ENCODE measurements around the gene FERMT1.
"Not testable (repeated sequence)": the region's sequence is repeated elsewhere in the genome, so short reads cannot be mapped to it uniquely, and the experiment has no call there.

FERMT1 gene

DNA sequence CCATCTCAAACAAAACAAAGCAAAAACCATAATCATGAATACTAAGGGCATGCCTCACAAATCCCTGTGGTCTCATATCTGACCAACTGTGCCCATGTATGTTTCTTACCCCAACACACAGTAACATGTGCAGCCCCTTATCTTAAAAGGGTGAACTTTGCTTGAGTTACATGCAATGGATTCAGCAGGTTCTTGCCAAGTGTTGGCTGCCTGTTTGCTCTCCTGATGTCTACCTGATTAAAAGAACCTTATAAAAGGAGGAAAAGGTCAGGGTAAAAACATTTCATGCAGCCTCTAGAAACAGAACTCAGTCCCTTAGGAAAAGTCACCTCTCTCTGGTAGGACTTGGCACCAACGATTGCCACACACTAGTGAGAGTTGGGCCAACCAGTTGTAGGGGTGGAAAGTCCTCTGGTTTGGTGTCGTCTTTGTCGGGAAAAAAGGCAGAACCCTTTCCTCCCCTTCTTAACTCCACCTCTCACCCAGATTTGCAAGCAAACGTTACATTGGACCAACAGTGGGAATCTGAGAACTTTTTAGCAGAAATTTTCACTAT is 55.0 kb downstream of the FERMT1 start:
- no peak for DNase-seq

DNA sequence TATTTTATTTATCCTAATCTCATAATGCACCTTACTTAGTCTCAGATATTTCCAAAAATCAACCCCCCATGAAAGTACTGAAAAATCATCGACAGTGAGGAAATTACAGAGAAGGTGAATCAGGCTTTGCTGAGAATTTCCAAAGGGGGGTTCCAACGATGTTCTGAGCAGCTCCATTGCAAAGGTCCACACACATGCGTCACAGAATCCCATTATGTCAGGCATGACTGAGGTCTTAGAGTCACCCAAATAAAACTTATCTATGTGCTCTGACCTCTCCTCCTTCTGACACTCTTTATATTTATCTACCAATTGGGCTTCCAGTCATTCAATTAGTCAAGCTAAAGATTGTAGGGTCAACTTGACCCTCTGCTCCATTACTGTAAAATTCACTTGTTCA is 56.2 kb downstream of the FERMT1 start:
- DNase-seq, result no peak

DNA sequence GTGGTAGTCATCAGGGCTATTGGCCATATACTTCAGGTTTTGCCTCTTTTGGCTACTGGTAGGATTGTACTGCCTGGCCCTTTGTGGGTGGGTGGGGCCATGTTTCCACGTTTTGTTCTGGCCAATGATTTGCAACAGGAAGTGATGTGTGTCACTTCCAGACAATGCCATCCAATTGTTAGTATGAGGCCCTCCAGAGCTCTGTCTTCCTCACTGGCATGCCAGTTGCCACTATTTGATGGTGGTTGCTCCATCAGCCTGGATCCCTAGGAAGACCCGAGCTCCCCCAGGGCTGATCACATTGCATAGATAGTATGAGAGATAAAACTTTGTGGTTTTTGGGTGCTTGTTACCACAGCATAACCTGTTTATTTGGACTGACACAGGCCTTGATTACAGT is 61.3 kb downstream of the FERMT1 start:
- DNase-seq, result no peak

DNA sequence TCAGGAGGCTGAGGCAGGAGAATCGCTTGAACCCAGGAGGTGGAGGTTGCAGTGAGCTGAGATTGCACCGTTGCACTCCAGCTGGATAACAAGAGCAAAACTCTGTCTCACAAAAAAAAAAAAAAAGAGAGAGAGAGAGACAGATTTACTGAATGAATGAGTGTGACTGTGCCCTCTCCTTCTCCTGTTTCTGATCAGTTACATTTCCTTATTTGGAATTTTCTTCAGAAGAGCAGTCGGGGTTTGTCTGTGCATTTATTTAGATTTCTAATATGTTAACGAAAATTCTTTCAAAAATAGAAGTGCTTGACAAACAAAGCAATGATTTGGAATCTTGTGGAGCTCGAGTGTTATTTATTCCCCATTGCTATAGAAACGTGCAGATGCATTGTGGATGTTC is 62.6 kb downstream of the FERMT1 start:
- DNase-seq, result no peak

DNA sequence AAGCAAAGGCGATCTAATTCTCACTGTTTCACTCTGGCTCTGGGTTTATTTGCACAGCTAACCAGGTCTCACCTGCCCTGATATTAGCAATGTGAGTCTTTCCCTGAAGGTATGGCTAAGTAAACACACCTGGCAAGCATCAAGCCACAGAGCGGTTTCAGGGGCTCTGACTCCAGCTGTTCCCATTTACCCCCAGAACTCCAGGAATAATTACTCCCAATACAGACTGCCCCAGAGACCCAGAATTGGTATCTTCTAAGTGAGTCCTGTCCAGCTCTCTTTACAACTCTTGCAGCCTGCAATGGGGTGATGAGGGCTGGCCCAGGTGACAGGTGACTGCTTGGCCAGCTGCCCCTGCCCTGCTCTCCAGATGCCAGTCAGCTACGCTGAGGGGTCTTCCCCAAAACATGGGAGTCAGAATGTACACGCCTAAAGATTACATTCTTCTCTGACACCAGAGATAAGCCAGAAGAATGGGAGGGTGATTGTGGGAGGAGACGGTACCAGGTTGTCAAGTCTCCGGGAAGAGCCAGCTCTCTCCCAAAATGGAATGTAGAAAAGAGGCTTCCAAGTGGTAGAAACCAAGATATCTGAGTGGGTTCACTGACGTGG is 64.0 kb downstream of the FERMT1 start:
- no peak for DNase-seq

DNA sequence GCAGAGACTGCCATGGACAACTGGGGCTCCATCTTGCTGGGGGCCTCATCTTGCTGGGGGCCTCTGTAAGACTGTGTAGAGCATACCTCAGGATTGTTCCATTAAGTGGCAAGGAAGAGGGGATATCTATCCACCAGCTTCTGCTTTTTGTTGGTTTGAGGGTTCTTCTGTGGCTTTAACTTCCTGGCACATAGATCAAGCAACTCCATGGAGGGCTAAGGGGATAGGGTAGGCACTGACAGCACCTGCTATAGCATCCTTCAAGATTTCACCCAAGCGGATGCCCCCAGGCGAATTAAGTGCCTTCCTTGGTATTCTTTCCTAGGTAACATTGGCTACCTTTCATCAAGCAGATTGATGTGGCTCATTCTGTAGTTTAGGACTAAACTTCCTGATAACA is 65.1 kb downstream of the FERMT1 start:
- no peak for DNase-seq

DNA sequence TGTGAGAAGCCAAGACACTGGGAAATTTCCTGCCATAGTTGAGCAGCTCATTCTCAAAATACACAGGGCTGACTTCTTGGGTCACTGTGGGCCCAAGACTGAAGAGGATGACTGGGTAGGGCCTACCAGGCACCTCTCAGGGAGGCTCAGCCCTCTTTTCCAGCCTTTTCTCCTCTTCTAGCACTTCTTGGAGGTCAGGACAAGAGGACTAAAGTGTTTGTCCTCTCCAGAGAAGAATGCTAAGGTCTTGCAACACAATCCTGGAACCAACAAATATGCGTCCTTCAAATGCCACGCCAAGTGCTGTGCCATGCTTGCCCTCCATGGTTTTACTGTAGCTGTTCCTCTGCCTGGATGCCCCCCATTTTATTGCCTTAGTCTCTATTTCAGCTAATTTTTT is 65.7 kb downstream of the FERMT1 start:
- DNase-seq, result no peak

DNA sequence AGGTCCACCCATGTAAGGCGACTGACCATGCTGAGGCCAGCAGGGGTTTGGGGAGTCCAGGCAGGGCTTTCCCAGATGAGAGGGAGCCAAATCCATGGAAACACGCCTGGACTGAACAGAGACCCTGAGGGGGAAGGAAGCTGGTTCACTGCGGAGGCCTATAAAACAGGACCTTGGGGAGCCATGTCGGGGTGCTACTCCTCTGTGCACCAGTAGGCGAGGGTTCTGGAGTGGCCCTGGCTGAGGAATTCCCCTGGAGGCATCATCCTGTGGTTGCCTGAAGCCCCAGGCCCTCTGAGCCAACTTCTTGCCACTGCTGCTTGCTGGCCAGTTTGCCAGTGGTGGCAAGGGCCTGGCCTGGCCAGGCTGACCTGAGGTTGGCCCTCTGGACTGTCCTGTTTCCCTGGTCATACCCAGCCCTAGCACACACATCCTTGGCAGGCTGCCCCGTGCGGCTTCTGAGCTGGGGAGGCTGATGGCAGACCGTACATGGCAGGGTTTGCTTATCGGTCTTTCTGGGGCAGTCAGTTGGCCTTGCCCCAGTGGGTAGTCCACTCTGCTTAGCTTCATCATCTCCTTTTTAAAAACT is 66.8 kb downstream of the FERMT1 start:
- DNase-seq, result no peak

DNA sequence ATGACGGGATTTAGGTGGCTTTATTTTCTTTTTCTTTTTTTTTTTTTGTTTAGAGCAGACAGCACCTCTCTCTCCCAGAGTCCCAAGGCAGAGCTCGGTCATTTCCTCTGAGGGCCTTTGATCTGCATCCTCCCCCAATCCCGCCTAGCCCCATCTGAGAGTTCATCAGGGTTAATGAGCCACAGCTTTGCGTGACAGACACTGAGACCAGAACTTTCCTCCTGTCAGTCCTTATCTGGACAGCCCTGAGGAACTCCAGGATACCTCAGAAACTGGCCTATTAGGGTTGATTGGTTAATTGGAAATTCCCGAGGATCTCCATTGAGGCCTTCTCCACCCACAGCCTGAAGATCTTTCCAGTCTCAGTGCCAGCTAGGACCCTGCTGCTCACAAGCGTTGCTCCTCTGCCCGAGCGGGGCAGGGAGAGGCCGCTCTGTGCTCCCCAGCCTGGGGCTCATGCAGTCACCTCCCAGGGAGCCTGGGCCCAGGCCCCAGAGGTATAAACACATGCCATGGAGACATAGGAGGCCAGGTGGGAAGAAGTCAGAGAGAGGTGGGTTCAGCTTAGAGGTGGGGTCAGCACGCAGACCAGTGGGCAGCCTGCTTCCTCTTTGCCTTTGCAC is 67.6 kb downstream of the FERMT1 start:
- no peak for DNase-seq

DNA sequence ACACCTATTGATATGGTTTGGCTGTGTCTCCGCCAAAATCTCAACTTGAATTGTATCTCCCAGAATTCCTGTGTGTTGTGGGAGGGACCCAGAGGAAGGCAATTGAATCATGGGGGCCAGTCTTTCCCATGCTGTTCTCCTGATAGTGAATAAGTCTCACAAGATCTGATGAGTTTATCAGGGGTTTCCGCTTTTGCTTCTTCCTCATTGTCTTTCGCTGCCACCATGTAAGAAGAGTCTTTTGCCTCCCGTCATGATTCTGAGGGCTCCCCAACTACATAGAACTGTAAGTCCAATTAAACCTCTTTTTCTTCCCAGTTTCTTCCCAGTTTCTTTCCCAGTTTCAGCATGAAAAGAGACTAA is 68.2 kb downstream of the FERMT1 start:
- not testable (repeated sequence) for DNase-seq

DNA sequence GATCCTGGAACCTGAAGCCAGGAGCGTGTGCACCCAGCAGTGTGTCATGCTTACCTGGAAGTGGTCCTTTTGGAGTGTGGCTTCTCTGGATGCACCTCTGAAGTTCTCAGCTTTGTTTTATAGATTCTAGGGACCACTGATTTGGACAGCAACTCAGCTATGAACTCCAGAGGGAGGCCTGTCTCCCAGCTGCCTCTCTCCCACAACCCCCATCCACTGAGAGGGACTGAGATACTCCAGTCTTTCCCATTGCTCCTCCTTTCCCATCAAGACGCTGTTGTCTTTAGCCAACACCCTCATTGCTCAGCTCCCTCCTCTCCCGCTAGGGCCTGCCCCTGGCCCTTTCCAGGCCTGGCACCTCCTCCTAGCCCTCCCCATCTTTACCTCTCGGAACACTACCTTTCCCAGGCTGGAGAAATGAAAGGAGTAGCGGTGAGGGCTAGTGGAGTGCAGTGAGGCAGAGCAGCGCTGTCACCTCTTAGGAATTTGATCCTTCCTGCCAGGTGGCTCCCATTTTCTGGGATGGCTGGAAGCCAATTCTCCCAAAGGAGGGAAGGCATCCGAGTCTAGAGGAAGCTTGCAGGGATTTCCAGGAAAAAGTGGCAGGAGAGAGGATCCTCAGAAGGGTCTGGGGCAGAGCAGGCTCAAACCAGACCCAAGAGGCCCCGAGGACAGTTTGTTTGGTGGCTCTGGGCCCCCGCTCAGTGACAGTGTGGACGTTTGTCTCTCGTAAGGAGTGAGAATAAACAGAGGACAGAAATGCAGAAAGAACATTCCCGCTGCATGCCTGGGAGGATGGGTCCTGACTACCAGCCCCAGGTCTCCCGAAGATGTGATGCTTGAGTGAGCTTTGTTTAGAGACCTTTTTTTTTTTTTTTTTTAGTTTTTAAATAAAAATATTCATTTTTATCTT is 68.8 kb downstream of the FERMT1 start, which contains the start of gene LRRN4:
LRRN4 (minus strand) TSS at position 285 of the 913 bp plus-strand sequence. CDS start 1,261 bp downstream, outside the sequence.
- no peak for DNase-seq

DNA sequence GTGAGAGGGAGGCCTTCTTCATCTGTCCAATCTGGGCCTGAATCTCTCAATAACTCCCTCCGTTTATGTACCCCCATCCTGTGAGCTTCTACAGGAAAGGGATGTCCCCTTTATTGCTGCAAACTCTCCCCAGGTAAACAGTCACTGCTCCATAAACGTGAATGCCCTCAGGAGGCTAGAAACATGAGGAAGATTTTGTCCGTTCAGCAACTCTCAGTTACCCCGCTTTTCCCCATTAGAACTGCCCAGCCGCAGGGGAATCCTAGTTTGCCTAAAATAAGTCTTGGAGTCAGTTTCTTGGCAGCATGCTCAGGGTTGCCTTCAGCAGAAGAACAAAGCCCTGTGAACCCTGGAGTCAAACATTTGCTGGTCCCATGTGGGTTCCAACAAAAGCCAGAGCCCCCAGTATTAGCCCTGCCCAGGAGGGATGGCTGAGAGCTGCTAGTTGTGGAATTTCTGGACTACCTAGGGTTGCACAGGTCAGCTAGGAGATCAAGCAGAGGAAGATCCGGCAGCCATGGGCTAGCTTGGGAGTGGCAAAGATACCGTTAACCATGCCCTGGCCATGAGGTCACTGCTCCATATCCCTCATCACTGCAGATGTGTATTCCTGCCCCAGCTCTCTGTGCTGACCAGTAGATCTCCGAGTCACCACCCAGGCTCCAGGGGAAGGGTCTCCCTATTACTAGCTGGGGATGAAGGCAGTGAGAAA is 69.6 kb downstream of the FERMT1 start:
- DNase-seq, result no peak

DNA sequence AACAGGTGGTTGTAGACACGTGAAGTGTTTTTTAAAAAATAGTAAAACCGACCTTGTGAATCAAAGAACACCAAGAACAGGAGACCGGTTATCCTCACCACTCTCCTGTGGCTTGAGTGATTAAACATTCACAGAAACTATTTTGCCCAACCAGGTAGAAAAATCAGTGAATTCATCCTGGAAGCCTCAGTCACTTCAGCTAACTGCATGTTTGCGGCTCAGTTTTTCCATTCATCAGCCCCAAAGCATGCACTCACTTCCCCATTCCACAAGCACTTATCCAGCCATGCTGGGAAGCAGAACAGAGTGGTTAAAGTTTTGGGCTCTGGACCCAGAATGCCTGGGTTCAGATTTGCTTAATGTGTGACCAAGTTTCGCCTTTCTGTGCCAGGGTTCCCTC is 71.3 kb downstream of the FERMT1 start:
- DNase-seq, result no peak

DNA sequence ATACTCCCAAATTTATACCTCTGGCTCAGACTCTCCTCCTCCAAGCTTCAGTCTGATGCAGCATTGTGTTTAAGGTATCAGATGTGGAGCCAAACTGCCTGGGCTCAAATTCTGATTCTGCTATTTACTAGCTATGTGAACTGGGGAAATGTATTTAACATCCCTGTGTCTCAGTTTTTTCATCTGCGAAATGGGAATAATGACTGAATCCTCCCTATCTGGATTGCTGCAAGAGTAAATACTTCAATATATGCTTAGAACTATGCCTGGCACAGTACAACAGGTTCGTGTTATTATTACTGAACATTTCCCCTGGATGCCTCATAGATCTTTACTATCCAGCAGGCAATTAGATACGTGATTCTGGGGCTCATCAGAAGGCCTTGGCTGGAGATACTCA is 74.4 kb downstream of the FERMT1 start:
- no peak for DNase-seq

DNA sequence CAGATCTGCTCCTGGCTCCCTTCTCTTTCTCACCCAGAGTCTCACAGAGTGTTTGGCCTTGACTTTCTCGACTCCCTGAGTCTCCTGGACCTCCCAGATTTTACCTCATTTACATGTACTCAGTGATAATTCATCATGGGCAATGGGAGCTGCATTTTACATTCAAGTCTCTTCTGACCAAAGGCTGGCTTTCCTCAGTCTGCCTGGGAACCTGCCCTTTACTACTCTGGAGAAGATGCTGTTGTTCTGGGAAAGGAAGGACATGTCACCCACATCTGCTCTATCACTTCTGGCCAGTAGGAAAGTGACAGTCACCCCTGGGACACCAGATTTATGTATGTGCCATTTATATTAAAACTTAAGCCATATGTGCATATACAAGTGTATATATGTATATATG is 76.4 kb downstream of the FERMT1 start:
- no peak for DNase-seq

DNA sequence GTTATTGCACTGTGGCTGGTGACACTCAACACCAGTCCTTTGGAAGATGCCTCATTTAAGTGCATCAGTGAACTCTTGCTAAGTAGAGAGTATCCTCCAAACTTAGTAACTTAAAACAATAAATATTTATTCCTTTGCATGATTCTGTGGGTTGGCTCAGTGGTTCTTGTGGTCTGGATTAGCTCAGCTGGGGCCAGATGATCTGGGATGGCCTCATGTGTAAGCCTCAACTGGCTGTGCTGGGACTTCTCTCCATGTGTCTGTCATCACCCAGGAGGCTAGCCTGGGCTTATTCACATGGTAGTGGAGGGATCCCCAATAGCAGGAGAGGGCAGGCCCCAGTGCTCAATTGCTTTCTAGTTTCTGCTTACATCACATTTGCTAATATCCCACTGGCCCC is 77.3 kb downstream of the FERMT1 start:
- no peak for DNase-seq

DNA sequence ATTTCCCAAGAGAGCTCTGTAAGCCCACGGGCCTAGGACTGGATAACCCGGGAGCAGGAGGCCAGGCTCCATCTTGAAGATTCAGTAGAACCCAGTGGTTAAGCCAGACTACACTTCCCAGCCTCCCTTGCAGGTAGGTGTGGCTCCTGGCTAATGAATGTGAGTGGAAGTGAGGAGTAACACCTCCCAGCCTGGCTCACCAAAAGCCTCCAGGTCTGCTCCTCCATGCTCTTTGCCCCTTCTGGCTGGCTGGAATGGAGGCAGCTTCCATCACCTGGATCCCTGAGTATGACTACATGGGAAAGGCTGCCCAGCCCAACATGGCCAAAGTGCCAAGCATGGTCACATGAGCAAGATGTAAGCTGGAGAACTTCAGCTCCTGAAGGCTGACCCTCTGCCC is 78.7 kb downstream of the FERMT1 start:
- no peak for DNase-seq

DNA sequence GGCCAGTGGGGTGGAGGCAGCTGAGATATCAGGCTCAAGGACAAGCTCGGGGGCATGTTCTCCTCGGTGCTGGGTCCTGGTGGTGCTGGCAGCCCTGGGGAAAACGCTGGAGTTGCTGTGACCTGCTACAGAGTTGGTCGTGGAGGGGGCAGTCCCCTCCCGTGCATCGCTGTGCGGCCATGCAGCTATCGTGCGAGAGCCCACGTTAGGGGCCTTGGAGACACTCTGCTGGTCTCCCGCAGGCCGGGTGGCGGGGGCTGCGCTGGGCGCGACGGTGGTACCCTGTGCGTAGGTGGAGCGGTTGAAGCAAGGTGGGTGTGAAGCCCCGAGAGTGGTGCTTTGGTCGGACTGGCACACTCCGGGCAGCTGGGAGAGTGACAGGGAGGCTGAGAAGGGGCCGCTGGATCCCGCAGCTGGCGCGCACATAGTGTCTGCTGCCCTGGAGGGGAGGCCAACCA is 81.0 kb downstream of the FERMT1 start:
- no peak for DNase-seq

DNA sequence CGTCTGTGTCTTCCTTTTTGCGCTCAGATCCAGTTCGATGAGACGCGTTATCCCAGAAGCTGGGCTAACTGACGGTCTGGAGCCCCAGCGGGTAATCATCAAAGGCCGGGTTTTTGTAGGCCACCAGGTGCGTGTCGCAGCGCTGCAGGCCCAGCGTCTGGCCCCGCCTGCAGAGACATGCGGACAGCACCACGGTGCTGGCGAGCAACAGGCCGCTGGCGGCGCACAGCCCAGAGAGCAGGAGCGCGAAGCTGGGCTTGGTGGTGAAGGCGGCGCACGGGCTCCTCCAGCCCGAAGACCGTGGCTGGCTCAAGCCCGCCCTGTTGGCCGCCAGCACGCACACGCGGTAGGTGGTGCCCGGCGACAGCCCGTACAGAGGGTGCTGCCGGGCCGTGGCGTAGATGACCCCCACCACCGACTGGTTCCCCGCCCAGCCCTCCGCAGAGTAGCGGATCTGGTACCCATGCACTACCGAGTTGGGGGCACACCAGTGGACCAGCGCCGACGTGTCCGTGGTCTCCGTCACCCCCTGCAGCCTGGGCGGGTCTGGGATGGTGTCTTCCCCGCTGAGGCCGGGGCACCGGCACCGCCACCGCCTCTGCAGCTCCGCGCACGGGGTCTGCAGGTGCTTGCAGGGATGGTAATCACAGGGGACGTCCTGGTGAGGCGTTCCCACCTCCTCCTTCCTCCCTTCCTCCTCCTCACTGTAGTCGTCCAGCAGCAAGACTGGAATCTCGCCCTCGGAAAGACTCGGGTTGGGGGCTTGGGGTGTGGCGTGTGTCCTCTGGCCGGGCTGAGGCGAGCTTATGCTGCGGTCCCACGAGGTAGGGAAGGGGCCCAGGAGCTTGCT is 81.6 kb downstream of the FERMT1 start:
- DNase-seq, result no peak

DNA sequence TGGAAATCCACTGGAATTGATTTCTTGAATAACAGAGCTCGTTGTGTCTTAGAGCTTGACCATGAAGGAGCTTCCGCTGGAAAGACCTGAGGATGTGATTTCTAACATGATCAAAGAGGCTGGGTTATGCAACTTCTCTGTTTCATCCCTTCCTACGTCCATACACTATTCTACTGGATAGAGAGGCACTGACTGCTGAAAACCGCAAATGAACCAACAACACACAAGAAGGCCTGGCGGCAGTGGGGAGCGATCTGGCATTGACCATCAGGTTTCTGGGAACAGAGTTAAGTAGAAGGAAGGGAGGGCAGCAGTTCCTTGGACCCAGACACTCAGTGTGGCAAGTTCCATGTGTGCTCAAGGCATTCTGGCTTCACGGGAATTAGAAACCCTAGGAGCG is 82.3 kb downstream of the FERMT1 start:
- DNase-seq, result no peak

DNA sequence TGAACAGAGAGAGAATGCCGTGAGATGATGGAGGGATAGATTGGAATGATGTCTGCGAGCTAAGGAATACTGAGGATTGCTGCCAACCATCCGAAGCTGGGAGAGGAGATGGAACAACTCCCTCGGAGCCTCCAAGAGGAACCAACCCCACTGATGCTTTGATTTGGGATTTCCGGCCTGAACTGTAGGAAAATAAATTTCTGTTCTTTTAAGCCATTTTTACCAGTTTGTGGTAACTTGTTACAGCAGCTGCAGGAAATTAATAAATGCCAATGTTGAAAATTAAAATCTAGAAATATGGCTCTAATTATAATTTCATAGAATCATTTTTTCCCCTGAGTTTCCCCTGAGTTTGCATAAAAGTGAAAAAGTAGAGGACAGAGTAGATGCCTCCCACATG is 83.1 kb downstream of the FERMT1 start:
- no peak for DNase-seq

DNA sequence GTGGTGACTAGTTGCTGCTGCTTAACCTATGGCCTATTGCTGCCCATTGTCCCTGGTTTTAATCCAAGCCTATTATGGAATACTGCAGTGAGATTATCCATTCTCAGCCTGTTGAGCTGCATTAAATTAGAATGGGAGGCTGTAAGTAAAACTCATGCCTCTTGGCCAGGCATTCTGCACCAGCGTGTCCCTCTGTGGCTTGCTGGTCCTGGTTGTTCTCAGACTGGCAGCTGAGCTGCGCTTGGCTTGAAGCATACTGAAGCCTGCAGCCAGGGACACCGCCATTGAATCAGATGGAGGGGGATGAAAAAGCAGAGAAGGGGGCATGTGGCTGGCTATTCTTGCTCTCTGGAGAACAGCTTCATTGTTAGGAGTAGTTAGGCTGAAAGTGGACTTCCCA is 84.6 kb downstream of the FERMT1 start:
- DNase-seq, result no peak

All from right forelimb (tissue), 1 donor.